SKM-1 treated with dmso at 0.1 percent for 144 hours (cell line): Measurements from ENCODE around the gene TEAD2.
"Not testable (repeated sequence)": the region's sequence is repeated elsewhere in the genome, so short reads cannot be mapped to it uniquely, and the experiment has no call there.

Experiments
- DNase-seq: peaks from one replicate; lab custom pipeline; 2025; ENCODE audit not compliant: unreplicated experiment; lab: John Stamatoyannopoulos, UW

Gene TEAD2

DNA sequence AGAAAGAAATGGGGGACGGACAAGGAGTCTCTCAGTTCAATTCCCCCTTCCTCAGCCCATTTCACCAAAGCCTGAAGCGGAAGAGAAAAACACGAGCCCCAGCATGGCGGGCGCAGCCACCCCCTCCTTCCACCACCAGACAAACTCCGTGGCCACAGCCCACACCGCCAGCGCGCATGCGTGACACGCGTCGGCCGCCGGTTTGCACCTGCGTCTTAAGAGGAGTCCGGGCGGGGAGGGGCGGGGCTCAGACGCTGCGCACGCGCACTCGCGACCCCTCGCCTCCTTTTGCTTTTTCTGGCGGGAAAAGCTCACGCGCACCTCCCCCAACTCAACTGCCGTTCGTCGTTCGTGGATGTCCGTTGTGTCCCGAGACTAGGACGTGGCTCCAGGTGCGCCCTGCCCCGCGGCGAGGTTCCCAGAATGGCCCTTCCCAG lies 25.7 kb upstream of the TEAD2 start, which contains the start of gene KASH5:
Gene KASH5, plus strand, starts transcription at position 314 of the 437 bp plus-strand sequence. CDS start 2,635 bp downstream, outside the sequence.
- no peak for DNase-seq

DNA sequence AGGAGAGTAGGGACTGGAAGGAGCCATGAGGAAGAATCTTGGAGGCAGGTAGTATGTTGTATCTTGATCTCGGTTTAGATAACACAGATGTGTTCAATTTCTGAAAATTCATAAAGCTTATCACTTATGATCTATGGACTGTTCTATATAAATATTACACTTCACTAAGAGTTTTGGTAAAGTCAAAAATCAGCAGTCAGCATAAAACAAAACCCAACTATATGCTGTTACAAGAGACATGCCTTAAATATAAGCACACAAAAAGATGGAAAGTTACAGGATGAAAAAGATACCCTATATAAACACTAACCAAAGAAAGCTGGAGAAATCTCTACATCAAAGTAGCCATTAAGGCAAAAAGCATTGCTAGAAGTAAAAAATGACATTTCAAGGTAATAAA lies 21.4 kb upstream of the TEAD2 start:
- DNase-seq = no peak

DNA sequence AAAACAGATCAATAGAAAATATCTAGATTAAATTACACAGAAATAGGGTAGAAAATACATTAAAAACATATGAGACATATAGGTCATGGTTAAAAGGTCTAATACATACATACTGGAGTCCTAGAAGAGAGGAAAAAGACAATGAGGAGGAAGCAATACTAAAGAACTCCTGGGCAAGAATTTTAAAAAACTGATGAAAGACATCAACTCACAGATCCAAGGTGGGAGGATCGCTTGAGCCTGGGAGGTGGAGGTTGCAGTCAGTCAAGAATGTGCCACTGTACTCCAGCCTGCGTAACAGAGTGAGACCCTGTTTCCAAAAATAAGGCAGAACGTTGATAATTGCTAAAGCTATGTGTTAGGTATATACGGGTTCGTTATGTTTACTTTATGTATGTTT lies 20.4 kb upstream of the TEAD2 start:
- DNase-seq = no peak

- DNase-seq = no peak
Measured at GRCh38 chr19:49380391-49380790, 18.2 kb upstream of the TEAD2 start.

GRCh38 chr19:49378512-49378911 lies 16.3 kb upstream of the TEAD2 start:
- DNase-seq = no peak

DNA sequence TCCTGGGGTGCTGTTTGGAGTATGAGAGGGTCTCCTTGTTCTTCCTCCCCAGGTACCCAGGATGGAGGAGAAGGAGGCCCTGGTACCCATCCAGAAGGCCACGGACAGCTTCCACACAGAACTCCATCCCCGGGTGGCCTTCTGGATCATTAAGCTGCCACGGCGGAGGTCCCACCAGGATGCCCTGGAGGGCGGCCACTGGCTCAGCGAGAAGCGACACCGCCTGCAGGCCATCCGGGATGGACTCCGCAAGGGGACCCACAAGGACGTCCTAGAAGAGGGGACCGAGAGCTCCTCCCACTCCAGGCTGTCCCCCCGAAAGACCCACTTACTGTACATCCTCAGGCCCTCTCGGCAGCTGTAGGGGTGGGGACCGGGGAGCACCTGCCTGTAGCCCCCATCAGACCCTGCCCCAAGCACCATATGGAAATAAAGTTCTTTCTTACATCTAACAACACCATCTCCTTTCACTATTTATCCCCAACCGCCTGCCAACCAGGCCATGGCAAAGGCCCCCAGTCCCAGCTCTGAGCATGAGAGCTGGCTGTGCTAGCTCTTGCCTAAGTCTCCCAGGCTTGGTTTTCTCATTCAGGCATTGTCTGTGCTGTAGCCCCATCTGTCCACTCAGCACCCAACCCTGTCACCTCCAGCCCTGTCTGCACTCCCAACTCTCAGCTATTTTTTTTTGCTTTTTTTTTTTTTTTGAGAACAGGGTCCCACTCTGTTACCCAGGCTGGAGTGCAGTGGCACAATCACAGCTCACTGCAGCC lies 12.6 kb upstream of the TEAD2 start:
- DNase-seq = no peak

DNA sequence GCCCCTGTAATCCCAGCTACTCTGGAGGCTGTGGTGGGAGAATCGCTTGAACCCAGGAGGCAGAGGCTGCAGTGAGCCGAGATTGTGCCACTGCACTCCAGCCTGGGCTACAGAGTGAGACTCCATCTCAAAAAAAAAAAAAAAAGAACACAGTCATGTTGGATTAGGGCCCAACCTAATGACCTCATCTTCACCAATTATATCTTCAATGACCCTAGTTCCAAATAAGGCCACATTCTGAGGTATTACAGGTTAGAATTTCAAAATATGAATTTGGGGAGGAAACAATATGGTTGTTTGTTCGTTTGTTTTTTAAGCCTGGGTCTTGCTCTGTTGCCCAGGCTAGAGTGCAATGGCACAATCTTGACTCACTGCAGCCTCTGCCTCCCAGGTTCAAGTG lies 11.0 kb upstream of the TEAD2 start:
- not testable (repeated sequence) for DNase-seq

DNA sequence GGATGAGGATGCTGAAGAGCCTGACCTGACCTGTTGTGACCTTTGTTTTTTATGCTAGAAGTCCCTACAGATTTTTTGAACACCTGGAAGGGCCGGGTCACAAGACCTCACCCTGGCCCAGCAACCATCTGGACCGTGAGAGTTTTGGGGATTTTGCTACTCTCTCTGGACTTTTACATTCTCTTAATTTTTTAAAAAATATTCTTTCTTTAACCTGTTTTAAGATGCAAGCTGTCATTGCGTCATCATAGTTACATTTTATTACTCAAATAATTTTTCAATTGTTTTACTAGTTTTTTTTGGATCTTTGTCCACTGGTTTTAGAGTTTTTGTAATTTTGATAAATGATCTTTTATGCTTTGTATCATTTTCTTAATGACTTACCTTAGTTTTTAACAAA lies 9.0 kb upstream of the TEAD2 start:
- DNase-seq = no peak

DNA sequence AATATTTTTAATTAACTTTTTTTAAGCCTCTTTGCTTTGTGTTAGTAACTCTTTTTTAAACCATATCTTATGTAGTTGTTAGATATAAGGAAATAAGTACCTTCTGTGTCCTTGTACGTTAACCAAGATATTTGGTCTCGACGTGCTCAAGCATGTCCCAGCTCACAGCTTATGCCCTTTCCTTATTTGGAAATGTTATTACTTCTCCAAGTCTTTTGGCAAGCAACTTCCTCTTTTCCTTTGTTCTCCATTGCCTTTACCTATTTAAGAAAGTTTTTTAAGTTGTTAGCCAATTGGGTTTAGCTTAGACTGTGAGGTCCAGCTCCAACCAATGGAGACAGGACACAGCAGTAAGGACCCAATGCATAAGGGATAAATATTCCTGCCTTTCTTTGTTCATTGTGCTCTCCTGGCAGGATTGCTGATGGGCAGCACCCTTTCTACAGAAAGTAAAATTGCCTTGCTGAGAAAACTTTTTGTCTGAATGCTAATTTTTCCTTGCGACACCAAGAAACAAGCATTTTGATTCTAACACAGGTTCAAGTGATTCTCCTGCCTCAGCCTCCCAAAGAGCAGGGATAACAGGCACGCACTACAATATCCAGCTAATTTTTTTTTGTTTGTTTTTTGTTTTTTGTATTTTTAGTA lies 6.6 kb upstream of the TEAD2 start:
- peak; percentile 78 for DNase-seq

DNA sequence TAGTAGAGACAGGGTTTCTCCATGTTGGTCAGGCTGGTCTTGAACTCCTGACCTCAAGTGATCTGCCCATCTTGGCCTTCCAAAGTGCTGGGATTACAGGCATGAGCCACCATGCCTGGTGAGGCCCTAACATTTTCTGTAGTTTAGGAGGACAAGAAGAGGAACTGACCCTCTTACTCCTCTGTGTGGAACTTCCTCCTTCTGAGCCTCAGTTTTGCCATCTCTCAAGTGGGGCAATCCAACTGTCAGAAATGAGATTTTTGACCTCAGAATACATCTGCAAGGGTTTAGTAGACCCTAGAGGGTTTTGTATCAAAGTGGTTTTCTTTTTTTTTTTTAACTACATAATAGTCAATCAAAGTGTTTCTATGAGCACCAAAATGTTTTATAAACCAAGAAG lies 3.9 kb upstream of the TEAD2 start:
- no peak for DNase-seq

GRCh38 chr19:49364083-49364737 lies 2.0 kb upstream of the TEAD2 start:
- no peak for DNase-seq

DNA sequence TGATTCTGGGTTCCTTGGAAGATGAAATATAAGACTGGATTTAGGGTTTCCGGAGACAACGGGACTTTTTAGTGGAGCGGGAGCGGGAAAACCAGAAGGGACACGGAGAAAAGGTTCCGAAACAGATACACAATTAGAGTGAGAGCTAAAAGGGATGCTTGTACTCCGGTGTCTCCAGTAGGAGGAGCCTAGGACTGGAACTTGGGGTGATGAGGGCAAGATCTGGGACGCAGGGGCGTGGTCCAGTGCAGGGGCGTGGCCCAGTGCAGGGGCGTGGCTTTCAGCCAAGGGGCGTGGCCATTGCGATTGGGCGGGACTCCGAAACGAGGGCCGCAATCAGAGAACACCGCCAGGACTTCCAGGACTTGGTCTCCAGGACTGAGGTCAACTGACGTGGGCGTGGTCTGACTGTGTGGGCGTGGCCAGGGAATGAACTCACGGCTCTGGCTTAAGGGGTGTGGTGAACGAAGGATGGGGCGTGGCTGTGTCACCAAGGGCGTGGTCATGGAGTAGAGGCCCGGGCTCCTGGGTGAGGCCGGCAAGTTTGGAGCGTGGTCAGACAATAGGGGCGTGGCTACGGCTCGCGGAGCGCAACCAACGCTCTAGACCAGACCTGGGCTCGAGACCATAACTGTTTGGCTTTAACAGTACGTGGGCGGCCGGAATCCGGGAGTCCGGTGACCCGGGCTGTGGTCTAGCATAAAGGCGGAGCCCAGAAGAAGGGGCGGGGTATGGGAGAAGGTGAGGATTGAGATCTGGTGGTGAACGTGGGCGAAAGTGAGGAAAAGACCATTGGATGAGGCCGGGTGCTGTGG lies 1.3 kb upstream of the TEAD2 start, which contains the start of gene DKKL1:
Gene DKKL1, plus strand, starts transcription at position 610 of the 815 bp plus-strand sequence. Its CDS starts 122 bp downstream, at position 732.
- peak; percentile 78 for DNase-seq

- no peak for DNase-seq
Measured at GRCh38 chr19:49362929-49363267, 682 bp upstream of the TEAD2 start.

GRCh38 chr19:49361438-49362047 lies 673 bp downstream of the TEAD2 start:
- DNase-seq = no peak

- DNase-seq = no peak
Measured at GRCh38 chr19:49359851-49360820, 2.1 kb downstream of the TEAD2 start.

GRCh38 chr19:49357186-49357585 lies 5.0 kb downstream of the TEAD2 start:
- DNase-seq = no peak

- no peak for DNase-seq
Measured at GRCh38 chr19:49356382-49356781, 5.8 kb downstream of the TEAD2 start.

DNA sequence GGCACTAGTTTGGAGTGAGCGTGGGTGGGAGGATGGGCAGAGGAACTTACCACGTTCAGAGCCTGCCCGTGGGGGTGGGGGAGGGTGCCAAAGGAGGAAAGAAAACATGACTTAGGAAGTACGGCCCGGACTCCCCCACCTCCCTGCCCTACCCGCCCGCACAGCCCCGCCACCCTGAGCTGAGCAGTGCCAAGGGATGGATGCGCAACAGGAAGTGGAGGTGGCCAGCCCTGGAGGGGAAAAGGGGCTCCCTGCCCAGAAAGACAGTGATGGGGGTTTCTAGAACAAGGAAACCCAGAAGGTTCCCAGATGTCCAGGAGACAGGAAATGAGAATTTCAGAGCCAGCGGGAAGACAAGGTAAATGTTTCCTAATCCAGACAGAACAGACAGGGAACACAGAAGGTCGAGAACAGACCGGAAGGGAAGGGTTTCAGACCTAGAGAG lies 6.3 kb downstream of the TEAD2 start:
- no peak for DNase-seq

DNA sequence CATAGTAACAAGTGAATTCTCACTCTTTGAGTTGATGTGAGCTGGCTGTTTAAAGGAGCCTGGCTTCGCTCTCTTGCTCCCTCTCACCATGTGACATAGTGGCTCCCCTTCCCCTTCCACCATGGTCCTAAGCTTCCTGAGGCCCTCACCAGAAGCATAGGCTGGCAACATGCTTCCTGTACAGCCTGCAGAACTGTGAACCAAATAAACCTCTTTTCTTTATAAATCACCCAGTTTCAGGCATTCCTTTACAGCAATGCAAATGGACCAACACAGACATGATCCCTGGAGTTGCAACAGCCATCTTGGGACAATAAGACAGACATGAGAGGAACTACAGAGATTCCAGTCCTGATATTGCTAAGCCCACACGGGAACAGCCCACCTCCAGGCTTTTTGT lies 12.6 kb downstream of the TEAD2 start:
- DNase-seq = no peak
